ENCODE data around the gene SLC35F4. TPM values are rescaled to one million over a fixed set of nuclear protein-coding genes. Genes with fewer than 3 reads are reported as not detected.

The SLC35F4 gene
- total RNA-seq, 1 experiment from 2014 or later: not detected

DNA sequence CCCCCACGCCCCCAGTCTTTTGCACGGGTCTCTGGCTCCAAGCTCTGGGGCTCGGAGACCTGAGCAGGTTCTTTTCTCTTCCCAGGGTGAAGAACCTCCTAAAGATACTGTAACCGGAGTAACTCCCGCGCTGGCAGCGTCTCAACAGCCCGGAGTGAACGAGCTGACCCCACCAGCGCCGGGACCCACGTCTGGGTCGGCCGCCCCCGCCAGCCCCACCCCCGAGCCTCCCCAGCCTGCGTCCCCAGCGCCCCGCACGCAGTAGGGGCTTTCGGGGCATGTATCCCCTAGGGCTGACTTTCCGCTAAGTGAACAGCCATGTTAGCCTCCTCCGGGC, 858 bp downstream of the SLC35F4 start:
- Histone ChIP-seq H3K4me2 (ENCODE audit: insufficient read depth, insufficient read length, low read length) (peak overlapping the region; percentile 50), H2AK5ac (ENCODE audit: insufficient read length, low read length) (no peak overlapping the region), H3T11ph (ENCODE audit: low read length) (no peak overlapping the region), H3K79me2 (ENCODE audit: insufficient read depth, low read length) (no peaks in the 10 kb centered on the region), H4K91ac (ENCODE audit: insufficient read length, low read depth, low read length) (no peak overlapping the region), H2BK20ac (ENCODE audit: low read depth, low read length, poor library complexity, severe bottlenecking) (no peak overlapping the region), H3K4me1 (ENCODE audit: insufficient read depth, low read length) (no peaks in the 10 kb centered on the region), H2AFZ (ENCODE audit: low read length) (no peak overlapping the region), H3K56ac (ENCODE audit: insufficient read length, low read depth, low read length) (no peak overlapping the region), H2BK15ac (ENCODE audit: low read depth, low read length) (no peak overlapping the region), H4K20me1 (ENCODE audit: control insufficient read depth, insufficient read depth, insufficient read length) (no peaks in the 10 kb centered on the region), H3K23me2 (ENCODE audit: insufficient read length, low read depth, low read length, poor library complexity, severe bottlenecking) (peaks cover 3% of the 10 kb centered on the region), H3K23ac (ENCODE audit: insufficient read length, low read depth, low read length) (no peak overlapping the region), H3K9ac (ENCODE audit: extremely low read depth, insufficient read length, low read length) (no peak overlapping the region), H3K9me3 (ENCODE audit: control insufficient read depth, low read depth, low read length) (no peaks in the 10 kb centered on the region), H2BK120ac (ENCODE audit: low read depth, low read length, poor library complexity, severe bottlenecking) (no peak overlapping the region), H2BK5ac (ENCODE audit: insufficient read length, low read length) (no peak overlapping the region), H3K18ac (ENCODE audit: insufficient read length, low read depth, low read length) (no peak overlapping the region), H3K4ac (ENCODE audit: low read depth, low read length) (no peak overlapping the region), H4K8ac (replicated peaks; ENCODE audit: insufficient read length, low read depth, low read length) (no peak overlapping the region), H3K79me1 (ENCODE audit: insufficient read depth, low read depth, low read length, poor library complexity, severe bottlenecking) (no peaks in the 10 kb centered on the region), H2BK12ac (ENCODE audit: insufficient read length, low read depth, low read length) (no peak overlapping the region), H3K27ac (ENCODE audit: insufficient read length, low read depth, low read length) (no peak overlapping the region), H3K14ac (ENCODE audit: insufficient read depth, low read length) (no peak overlapping the region), H4K5ac (ENCODE audit: insufficient read length, low read depth, low read length) (no peak overlapping the region), H3K27me3 (ENCODE audit: insufficient read depth, low read length) (peaks cover 11% of the 10 kb centered on the region; the same call in 1 of the 2 replicates)
- WGBS (ENCODE audit: extremely low coverage, insufficient read length, low lambda C conversion rate): no CpG with 5 or more reads among the region's 23 CpGs
- H3K27ac Mint-ChIP-seq: no peak overlapping the region
- H3K36me3 Mint-ChIP-seq (ENCODE audit: insufficient read depth in 1 of 3, low read depth in 3 of 3): no peaks in the 10 kb centered on the region
- H3K9me3 Mint-ChIP-seq: no peaks in the 10 kb centered on the region; a peak in 1 of 5 replicates
- TF ChIP-seq, protein P1, sequence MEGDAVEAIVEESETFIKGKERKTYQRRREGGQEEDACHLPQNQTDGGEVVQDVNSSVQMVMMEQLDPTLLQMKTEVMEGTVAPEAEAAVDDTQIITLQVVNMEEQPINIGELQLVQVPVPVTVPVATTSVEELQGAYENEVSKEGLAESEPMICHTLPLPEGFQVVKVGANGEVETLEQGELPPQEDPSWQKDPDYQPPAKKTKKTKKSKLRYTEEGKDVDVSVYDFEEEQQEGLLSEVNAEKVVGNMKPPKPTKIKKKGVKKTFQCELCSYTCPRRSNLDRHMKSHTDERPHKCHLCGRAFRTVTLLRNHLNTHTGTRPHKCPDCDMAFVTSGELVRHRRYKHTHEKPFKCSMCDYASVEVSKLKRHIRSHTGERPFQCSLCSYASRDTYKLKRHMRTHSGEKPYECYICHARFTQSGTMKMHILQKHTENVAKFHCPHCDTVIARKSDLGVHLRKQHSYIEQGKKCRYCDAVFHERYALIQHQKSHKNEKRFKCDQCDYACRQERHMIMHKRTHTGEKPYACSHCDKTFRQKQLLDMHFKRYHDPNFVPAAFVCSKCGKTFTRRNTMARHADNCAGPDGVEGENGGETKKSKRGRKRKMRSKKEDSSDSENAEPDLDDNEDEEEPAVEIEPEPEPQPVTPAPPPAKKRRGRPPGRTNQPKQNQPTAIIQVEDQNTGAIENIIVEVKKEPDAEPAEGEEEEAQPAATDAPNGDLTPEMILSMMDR (conservative IDR thresholded peaks at IDR 0.05): no peak
- peak overlapping the region; percentile 70 to 83 for H3K4me3 Mint-ChIP-seq
- H3K4me1 Mint-ChIP-seq: peaks cover 12 to 21% of the 10 kb centered on the region in 2 experiments
- no peak for DNase-seq
- peaks cover 41% of the 10 kb centered on the region for H3K27me3 Mint-ChIP-seq (ENCODE audit: low read depth)
